ENCODE measurements around the gene TNFRSF1A.

Gene TNFRSF1A

GRCh38 chr12:6370994-6371754, 29.3 kb upstream of the TNFRSF1A start:
- WGBS (ENCODE audit: extremely low coverage, insufficient coverage, low lambda C conversion rate): no CpG with 5 or more reads among the region's 15 CpGs
- Histone ChIP-seq H3K79me1 (ENCODE audit: low read length) (peaks cover 7% of the 10 kb centered on the region), H2BK120ac (ENCODE audit: low read depth, low read length) (peak overlapping the region; percentile 47), H3K27ac (ENCODE audit: low read depth, low read length) (peak overlapping the region; percentile 67), H3K23ac (ENCODE audit: low read length) (no peak overlapping the region), H3K56ac (ENCODE audit: low read length) (peak overlapping the region; percentile 79), H3K27me3 (ENCODE audit: insufficient read depth, low read length, poor library complexity) (no peaks in the 10 kb centered on the region), H3K79me2 (ENCODE audit: control insufficient read depth, insufficient read depth, low read length) (peaks cover 35% of the 10 kb centered on the region), H3K36me3 (ENCODE audit: control insufficient read depth, insufficient read depth, low read length) (no peaks in the 10 kb centered on the region), H3K18ac (ENCODE audit: low read length) (peak overlapping the region; percentile 13), H3K4me2 (ENCODE audit: low read length) (peak overlapping the region; percentile 16), H4K5ac (ENCODE audit: low read length) (no peak overlapping the region), H2BK15ac (replicated peaks; ENCODE audit: low read depth) (no peak overlapping the region), H2AK5ac (ENCODE audit: low read length) (no peak overlapping the region), H4K8ac (ENCODE audit: low read depth, low read length) (no peak overlapping the region), H2BK5ac (ENCODE audit: low read length) (peak overlapping the region; percentile 21), H3K4me1 (ENCODE audit: control insufficient read depth, low read depth, low read length) (peaks cover 24% of the 10 kb centered on the region), H3K4me3 (ENCODE audit: low read length) (no peak overlapping the region), H3K4ac (ENCODE audit: low read depth, low read length) (peak overlapping the region; percentile 56), H3K9ac (ENCODE audit: low read length) (peak overlapping the region; percentile 42)
- DNase-seq: peak; percentile 99

- peaks cover 35% of the 10 kb centered on the region for H3K79me2 ChIP-seq (ENCODE audit: control insufficient read depth, insufficient read depth, low read length)
- no peaks in the 10 kb centered on the region for H3K36me3 ChIP-seq (ENCODE audit: control insufficient read depth, insufficient read depth, low read length)
- H2BK120ac ChIP-seq (ENCODE audit: low read depth, low read length): peak overlapping the region; percentile 47
- H3K9ac ChIP-seq (ENCODE audit: low read length): peak overlapping the region; percentile 42
- H3K27ac ChIP-seq (ENCODE audit: low read depth, low read length): peak overlapping the region; percentile 67
- H3K4me3 ChIP-seq (ENCODE audit: low read length): no peak overlapping the region
- H2BK15ac ChIP-seq (replicated peaks; ENCODE audit: low read depth): no peak overlapping the region
- WGBS (ENCODE audit: extremely low coverage, insufficient coverage, low lambda C conversion rate): no CpG with 5 or more reads among the region's 4 CpGs
- no peak overlapping the region for H3K23ac ChIP-seq (ENCODE audit: low read length)
- H3K79me1 ChIP-seq (ENCODE audit: low read length): peaks cover 7% of the 10 kb centered on the region
- H3K4me1 ChIP-seq (ENCODE audit: control insufficient read depth, low read depth, low read length): peaks cover 18% of the 10 kb centered on the region
- H2BK5ac ChIP-seq (ENCODE audit: low read length): no peak overlapping the region
- peak overlapping the region; percentile 21 for H4K5ac ChIP-seq (ENCODE audit: low read length)
- no peak overlapping the region for H4K8ac ChIP-seq (ENCODE audit: low read depth, low read length)
- H3K56ac ChIP-seq (ENCODE audit: low read length): peak overlapping the region; percentile 79
- no peak overlapping the region for H3K4me2 ChIP-seq (ENCODE audit: low read length)
- H2AK5ac ChIP-seq (ENCODE audit: low read length): peak overlapping the region; percentile 94
- peak overlapping the region; percentile 56 for H3K4ac ChIP-seq (ENCODE audit: low read depth, low read length)
- no peak for DNase-seq
- H3K18ac ChIP-seq (ENCODE audit: low read length): peak overlapping the region; percentile 13
- H3K27me3 ChIP-seq (ENCODE audit: insufficient read depth, low read length, poor library complexity): no peaks in the 10 kb centered on the region
These were observed 28.7 kb upstream of the TNFRSF1A start for GRCh38 chr12:6370576-6370935.

GRCh38 chr12:6369916-6370575, 28.2 kb upstream of the TNFRSF1A start:
- Histone ChIP-seq H3K27me3 (ENCODE audit: insufficient read depth, low read length, poor library complexity) (no peaks in the 10 kb centered on the region), H3K18ac (ENCODE audit: low read length) (peak overlapping the region; percentile 13), H3K56ac (ENCODE audit: low read length) (peak overlapping the region; percentile 79), H3K4me3 (ENCODE audit: low read length) (no peak overlapping the region), H2BK15ac (replicated peaks; ENCODE audit: low read depth) (no peak overlapping the region), H2AK5ac (ENCODE audit: low read length) (peak overlapping the region; percentile 94), H3K23ac (ENCODE audit: low read length) (peak overlapping the region; percentile 90), H3K4ac (ENCODE audit: low read depth, low read length) (peak overlapping the region; percentile 17), H3K27ac (ENCODE audit: low read depth, low read length) (peak overlapping the region; percentile 67), H3K36me3 (ENCODE audit: control insufficient read depth, insufficient read depth, low read length) (no peaks in the 10 kb centered on the region), H4K5ac (ENCODE audit: low read length) (peak overlapping the region; percentile 21), H3K79me1 (ENCODE audit: low read length) (peaks cover 7% of the 10 kb centered on the region), H3K9ac (ENCODE audit: low read length) (peak overlapping the region; percentile 42), H3K4me2 (ENCODE audit: low read length) (no peak overlapping the region), H2BK5ac (ENCODE audit: low read length) (peak overlapping the region; percentile 13), H2BK120ac (ENCODE audit: low read depth, low read length) (peak overlapping the region; percentile 47), H3K4me1 (ENCODE audit: control insufficient read depth, low read depth, low read length) (peaks cover 18% of the 10 kb centered on the region), H3K79me2 (ENCODE audit: control insufficient read depth, insufficient read depth, low read length) (peaks cover 35% of the 10 kb centered on the region), H4K8ac (ENCODE audit: low read depth, low read length) (no peak overlapping the region)
- DNase-seq: no peak
- no CpG with 5 or more reads among the region's 9 CpGs for WGBS (ENCODE audit: extremely low coverage, insufficient coverage, low lambda C conversion rate)

GRCh38 chr12:6368906-6369525, 27.1 kb upstream of the TNFRSF1A start:
- H3K18ac ChIP-seq (ENCODE audit: low read length): no peak overlapping the region
- H3K79me2 ChIP-seq (ENCODE audit: control insufficient read depth, insufficient read depth, low read length): peaks cover 28% of the 10 kb centered on the region
- H3K27me3 ChIP-seq (ENCODE audit: insufficient read depth, low read length, poor library complexity): no peaks in the 10 kb centered on the region
- H3K4ac ChIP-seq (ENCODE audit: low read depth, low read length): no peak overlapping the region
- no peak overlapping the region for H2AK5ac ChIP-seq (ENCODE audit: low read length)
- no peak for DNase-seq
- H3K56ac ChIP-seq (ENCODE audit: low read length): peak overlapping the region; percentile 28
- WGBS (ENCODE audit: extremely low coverage, insufficient coverage, low lambda C conversion rate): no CpG with 5 or more reads among the region's 9 CpGs
- H3K27ac ChIP-seq (ENCODE audit: low read depth, low read length): no peak overlapping the region
- H3K23ac ChIP-seq (ENCODE audit: low read length): no peak overlapping the region
- no peak overlapping the region for H2BK120ac ChIP-seq (ENCODE audit: low read depth, low read length)
- no peak overlapping the region for H4K5ac ChIP-seq (ENCODE audit: low read length)
- H3K4me1 ChIP-seq (ENCODE audit: control insufficient read depth, low read depth, low read length): peaks cover 18% of the 10 kb centered on the region
- H3K36me3 ChIP-seq (ENCODE audit: control insufficient read depth, insufficient read depth, low read length): no peaks in the 10 kb centered on the region
- H3K4me2 ChIP-seq (ENCODE audit: low read length): no peak overlapping the region
- H3K79me1 ChIP-seq (ENCODE audit: low read length): peaks cover 4% of the 10 kb centered on the region
- no peak overlapping the region for H3K9ac ChIP-seq (ENCODE audit: low read length)
- no peak overlapping the region for H2BK5ac ChIP-seq (ENCODE audit: low read length)
- no peak overlapping the region for H4K8ac ChIP-seq (ENCODE audit: low read depth, low read length)
- no peak overlapping the region for H3K4me3 ChIP-seq (ENCODE audit: low read length)
- H2BK15ac ChIP-seq (replicated peaks; ENCODE audit: low read depth): no peak overlapping the region

- WGBS (ENCODE audit: extremely low coverage, insufficient coverage, low lambda C conversion rate): no CpG with 5 or more reads among the region's 15 CpGs
- Histone ChIP-seq H3K36me3 (ENCODE audit: control insufficient read depth, insufficient read depth, low read length) (no peaks in the 10 kb centered on the region), H4K5ac (ENCODE audit: low read length) (no peak overlapping the region), H3K4me1 (ENCODE audit: control insufficient read depth, low read depth, low read length) (peaks cover 12% of the 10 kb centered on the region), H3K79me1 (ENCODE audit: low read length) (peaks cover 4% of the 10 kb centered on the region), H3K18ac (ENCODE audit: low read length) (no peak overlapping the region), H3K27ac (ENCODE audit: low read depth, low read length) (no peak overlapping the region), H2BK120ac (ENCODE audit: low read depth, low read length) (no peak overlapping the region), H2BK5ac (ENCODE audit: low read length) (no peak overlapping the region), H3K4ac (ENCODE audit: low read depth, low read length) (no peak overlapping the region), H3K4me3 (ENCODE audit: low read length) (no peak overlapping the region), H3K27me3 (ENCODE audit: insufficient read depth, low read length, poor library complexity) (no peaks in the 10 kb centered on the region), H3K9ac (ENCODE audit: low read length) (no peak overlapping the region), H3K23ac (ENCODE audit: low read length) (no peak overlapping the region), H3K4me2 (ENCODE audit: low read length) (no peak overlapping the region), H4K8ac (ENCODE audit: low read depth, low read length) (no peak overlapping the region), H3K79me2 (ENCODE audit: control insufficient read depth, insufficient read depth, low read length) (peaks cover 20% of the 10 kb centered on the region), H3K56ac (ENCODE audit: low read length) (peak overlapping the region; percentile 15), H2AK5ac (ENCODE audit: low read length) (peak overlapping the region; percentile 32), H2BK15ac (replicated peaks; ENCODE audit: low read depth) (no peak overlapping the region)
- DNase-seq: no peak
These were observed 26.4 kb upstream of the TNFRSF1A start for GRCh38 chr12:6367969-6368892.
